ENCODE data around the gene CEP164.

CEP164 gene

DNA sequence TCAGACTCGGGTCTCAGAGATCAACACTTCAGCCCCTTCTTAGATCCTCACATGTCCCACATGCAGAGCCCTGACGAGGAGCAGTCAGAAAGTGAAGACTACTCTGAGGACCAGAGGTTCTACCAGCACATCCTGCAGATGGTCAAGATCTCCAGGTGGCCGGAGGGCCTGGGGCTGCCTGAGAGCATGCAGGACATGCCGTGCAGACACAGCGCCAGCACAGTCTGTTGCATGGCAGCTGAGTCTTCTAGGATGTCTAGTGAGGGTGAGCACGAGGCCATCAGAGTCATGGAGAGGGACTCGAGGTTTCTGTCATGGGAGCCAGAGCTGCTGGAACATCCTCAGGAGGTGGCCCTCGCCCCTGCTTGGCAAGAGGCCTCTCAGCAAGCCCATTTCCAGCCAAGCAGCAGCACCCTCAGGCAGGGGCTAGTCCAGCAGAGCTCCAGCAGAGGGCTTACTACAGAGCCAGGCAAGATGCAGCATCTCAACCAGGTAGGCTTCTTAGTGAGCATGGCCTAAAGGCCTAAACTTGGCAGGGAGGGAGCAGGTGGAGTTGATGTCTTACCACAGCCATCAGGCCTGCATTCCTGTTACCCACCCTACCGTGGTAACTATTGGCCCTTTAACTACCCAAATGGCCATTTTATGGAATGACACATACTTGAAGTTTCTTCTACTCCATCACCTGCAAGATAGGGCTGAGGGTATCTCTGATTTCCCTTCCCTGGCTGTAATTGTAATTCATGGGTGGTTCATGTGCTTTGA is 28.7 kb downstream of the CEP164 start:
- DNase-seq (ENCODE audit: low read depth in 1 of 2, low spot score in 1 of 2): no peak

DNA sequence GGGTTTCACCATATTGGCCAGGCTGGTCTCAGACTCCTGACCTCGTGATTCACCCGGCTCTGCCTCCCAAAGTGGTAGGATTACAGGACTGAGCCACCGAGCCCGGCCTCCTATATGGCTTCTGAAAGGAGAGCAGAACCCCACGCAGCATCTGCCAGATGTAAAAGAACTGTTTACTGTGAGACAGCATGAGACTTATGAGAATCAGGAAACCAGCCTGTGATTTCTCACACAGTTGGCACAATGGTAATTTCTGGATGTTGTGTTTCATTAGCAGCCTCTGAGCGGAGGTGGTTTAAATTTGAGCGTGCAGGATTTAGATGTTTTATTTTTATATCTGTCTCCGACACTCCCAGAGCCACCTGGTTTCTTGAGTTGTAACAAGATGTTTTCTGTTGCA is 33.8 kb downstream of the CEP164 start:
- DNase-seq (ENCODE audit: low read depth in 1 of 2, low spot score in 1 of 2): no peak

DNA sequence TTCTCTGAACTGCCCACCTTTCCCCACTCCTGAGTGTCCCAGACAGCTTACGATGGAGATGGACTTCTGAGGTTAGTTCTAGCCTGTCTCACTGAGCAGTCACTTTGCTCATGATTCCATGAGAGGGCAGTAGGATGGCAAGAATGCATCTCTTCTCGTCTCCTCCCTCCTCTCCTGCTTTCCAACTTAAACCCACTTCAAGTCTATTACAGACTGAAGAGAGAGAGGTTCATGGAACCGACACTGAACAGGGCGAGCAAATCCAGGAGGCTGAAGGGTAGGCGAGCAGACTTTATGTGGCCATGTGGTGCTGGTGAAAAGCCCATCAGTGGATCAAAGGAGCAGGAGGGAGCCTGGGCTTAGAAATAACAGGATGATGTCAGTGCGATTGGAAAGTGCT is 38.6 kb downstream of the CEP164 start:
- no peak for DNase-seq (ENCODE audit: low read depth in 1 of 2, low spot score in 1 of 2)

DNA sequence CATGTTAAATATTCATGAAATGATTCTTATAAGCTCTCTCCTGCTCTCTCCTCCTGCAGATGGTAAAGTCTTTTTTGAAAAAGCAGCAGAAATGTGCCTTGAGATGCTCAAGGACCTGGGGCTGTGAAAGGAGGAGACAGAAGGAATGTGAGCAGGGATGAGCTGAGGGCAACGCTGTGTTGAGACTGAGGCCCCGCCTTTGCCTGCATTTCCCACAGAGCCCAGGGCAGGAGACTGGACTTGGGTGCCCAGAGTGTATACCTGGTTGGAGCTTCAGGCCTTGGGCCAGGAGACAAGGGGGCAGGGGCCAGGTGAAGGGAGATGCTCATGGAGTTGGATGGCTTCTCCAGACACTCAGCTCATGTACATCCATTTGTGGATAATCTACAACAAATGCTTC is 39.2 kb downstream of the CEP164 start:
- DNase-seq (ENCODE audit: low read depth in 1 of 2, low spot score in 1 of 2): no peak

DNA sequence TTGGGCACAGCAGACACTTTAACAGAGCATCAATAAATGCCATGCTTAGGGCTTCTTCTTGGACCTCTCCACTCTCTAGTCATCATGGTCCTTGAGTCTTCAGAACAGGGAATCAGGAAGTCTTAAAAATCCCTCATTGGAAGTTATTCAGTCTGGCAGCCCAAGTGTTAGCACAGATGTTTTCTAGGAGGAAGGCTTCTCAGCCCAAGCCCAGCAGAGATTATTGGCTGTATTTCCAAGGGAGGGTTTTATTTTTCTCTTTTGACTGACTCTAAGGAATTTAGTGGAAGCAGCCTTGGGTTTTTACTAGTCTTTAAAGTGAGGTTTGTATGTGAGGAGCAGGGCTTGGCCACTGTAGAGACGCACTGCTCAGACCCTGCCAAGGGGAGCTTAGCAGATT is 41.9 kb downstream of the CEP164 start:
- no peak for DNase-seq (ENCODE audit: low read depth in 1 of 2, low spot score in 1 of 2)

DNA sequence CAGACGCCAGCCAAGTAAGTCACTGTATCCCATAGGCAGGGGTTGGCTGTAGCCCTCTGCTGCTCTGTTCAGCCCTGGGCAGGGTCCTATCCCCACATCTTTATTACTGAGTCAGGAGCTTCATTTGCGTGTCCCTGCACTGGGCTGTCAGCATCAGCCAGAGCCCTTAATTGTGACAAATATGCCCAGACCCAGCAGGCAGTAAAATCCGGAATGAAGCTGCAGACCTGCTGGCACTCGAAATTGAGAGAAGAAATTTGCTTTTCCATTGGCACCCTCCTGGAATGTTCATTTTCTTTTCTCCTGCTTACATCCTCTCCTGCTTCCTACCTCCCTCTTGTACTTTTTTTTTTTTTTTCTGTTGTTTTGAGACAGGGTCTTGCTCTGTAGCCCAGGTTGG is 43.8 kb downstream of the CEP164 start:
- DNase-seq (ENCODE audit: low read depth in 1 of 2, low spot score in 1 of 2): no peak

DNA sequence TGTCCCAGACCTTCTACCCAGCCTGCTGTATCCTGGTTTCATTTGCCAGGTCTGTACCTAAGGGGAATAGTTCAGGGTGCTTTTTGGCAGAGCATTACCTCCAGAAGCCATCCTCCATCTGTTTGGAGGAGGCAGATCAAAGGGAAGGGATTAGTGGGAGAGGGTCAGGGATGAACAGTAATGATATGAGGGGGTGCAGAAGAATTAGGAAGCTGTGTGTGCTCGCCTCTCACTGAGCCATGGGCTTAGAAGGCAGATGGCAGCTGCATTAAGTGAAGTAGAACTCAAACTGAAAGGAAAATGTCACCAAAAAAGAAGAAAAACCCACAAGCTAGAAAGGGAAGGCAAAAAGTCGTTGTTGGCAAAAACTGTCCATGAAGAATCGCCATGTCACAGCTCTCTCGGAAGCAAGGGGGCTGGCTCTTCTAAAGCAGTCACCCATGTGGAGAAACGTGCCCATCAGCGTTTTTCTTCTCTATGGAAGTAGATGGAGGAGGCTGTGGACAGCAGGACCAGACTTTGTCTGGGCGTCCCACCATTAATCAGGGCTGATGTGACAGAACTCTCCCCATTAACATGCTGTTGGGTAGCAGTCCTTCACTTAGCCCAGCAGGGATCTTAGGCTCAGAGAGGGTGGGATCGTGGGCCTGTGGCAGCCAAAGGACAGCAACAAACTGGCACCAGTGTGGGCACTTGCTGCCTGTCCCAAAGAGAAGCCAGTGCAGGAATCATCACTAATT is 46.8 kb downstream of the CEP164 start:
- DNase-seq (ENCODE audit: low read depth in 1 of 2, low spot score in 1 of 2): no peak

DNA sequence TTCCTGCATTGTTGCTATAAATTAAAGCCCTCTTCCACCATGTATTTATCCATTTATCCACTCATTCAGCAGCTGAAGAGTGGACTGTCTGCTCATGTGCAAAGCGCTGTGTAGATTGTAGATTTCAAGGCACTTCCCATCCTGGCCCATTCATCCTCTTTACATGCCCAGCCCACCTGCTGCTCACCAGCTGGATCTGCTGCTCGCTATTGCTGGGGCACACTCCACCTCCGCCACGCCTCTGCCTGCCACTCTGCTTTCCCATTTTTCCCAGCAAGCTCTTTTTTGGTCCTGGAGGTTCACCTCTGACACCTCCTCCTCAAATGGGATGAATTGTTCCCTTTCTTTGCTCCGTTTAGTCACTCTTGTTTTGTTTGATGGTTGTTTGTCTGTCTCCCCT is 48.3 kb downstream of the CEP164 start:
- DNase-seq (ENCODE audit: low read depth in 1 of 2, low spot score in 1 of 2): no peak

DNA sequence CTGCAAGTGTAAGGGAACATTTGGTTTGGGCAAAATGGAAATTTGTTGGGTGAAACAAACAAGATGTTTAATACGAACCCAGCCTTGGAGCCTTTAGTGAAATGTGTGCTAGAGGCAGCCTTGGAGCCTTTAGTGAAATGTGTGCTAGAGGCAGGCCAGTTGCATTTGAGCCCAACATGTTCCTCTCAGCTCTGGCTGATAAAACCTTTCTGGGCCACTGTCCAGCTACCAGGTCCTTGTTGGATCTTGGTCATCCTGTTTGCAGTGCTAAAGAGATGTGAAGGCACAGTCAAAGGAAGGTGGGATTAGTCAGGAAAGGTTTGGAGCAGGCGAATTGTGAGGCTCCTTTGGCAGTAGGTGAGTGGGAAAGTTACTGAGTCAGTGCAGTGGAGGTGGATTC is 48.9 kb downstream of the CEP164 start:
- no peak for DNase-seq (ENCODE audit: low read depth in 1 of 2, low spot score in 1 of 2)

DNA sequence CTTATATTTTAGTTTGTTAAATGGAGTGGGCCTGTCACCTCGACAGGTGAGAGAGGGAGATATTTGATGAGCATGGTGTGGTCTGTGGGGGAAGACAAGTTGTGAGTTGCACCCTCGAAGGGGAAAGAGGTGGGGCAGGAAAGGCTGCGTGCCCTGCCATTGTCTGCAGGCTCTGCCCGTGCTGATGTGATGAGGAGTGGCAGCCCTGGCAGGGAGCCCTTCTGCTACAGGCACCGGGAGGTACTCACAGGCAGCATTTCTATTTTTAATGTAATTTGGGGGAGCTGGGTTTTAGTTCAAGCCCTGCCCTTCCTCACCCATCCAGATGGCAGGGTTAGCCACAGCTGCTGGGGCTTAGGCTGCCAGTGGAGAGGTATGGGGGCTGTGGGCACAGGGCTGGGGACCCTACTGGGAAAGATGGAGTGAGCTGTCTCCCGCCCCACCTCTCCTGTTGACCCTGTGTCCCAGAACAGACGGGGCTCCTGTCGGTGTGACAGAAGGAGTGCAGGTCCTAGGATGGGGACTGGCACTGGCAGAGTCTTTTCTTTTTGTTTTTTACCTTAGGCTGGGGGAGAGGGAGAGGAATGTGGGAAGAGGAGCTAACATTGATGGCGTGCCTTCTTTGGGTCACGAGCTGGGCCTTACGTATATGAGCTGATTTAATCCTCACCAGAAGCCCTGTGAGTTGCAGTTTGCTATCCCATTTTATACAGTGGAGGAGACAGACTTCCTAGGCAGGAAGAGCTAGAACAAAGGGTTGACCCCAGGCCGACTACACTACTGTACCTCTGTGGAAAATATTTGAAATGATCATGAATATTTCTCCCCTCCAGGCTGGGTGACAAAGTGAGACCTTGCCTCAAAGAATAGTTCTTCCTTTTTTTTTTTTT is 51.6 kb downstream of the CEP164 start:
- no peak for DNase-seq (ENCODE audit: low read depth in 1 of 2, low spot score in 1 of 2)

DNA sequence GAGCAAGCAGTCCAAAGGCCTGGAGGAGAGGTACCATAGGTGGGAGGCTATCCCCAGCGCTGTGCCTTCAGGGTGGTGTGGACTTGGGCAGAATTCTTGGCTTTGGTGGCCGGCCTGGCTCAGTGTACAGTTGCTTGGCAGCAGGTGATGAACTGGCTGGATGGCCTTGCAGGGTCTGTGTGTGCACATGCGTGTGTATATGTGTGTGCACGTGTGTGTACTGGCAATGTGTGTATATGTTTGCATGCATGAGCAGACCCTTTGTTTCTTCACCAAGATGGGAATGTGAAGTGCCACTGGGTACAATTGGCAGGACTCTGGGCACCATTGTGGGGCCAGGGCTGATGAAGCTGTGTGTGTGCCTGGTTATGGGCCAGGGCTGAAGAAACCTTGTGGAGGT is 53.0 kb downstream of the CEP164 start:
- DNase-seq (ENCODE audit: low read depth in 1 of 2, low spot score in 1 of 2): no peak

DNA sequence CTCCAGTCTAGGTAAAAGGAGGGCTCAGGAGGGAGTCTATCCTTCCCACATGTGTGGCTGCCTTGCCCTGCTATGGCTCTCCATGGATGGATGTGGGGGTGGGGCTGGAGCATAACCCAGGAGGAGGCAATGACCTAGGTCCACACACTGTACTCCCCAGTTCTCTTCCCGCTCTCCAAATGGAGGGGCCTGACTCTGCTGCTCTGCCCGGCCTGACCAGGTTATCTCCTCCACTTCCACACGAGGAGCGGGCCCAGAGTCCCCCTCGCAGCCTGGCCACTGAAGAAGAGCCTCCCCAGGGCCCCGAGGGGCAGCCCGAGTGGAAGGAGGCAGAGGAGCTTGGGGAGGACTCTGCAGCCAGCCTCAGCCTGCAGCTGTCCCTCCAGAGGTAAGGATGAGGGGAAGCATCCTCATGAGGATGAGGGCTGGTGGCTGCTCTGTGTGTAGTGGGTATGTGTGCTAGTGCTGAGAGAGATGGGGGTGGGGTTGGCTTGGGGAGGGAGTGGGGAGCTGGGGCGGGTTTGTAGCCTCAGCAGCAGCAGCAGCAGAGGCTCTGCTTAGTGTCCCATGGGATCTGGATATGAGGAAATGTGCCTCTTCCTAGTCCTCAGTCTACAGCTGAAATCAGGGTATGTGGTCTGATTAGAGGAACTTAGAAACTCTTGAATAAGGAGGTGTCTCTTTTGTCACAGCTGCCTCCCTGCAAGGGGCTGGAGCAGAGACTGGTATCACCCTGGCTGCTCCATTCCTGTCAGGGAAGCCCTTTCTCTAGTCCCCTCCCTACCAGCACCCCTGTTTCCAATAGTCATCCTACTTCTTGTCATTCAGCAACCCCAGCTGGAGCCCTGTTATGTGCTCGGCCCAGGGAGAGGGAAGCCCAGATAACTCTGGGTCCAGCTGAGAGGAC is 54.1 kb downstream of the CEP164 start:
- DNase-seq (ENCODE audit: low read depth in 1 of 2, low spot score in 1 of 2): no peak

DNA sequence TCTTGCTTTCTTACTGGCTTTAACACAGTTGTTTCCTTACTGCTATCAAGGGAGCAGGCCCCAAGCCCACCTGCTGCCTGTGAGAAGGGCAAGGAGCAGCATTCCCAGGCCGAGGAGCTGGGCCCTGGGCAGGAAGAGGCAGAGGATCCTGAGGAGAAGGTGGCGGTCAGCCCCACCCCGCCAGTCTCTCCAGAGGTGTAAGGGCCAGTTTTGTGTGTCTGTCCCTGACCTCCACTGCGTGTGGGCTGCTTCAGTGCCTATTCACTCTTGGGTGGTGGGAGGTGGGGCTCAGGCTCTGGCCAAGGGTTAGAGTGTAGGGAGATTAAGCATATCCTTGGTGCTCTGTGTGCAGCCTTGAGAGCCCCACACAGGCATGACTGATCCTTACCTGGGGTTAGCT is 55.1 kb downstream of the CEP164 start:
- no peak for DNase-seq (ENCODE audit: low read depth in 1 of 2, low spot score in 1 of 2)

DNA sequence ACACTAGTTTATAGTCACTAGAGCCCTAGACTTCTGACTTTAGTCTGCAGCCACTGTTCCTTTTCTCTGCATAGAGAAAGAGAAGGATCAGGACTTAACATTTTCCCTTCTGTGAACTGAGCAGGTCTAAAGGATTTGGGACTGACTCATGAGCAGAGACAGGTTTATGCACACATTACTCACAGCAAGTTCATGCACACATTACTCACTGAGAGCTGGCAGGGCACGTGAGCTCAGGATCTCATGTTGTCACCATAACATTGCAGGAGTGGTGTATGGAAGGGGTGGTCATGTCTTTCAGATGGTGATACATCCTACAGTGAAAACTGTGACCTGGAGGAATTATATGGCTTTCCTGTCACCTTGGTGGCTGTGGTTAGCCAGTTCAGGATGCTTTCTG is 56.4 kb downstream of the CEP164 start:
- no peak for DNase-seq (ENCODE audit: low read depth in 1 of 2, low spot score in 1 of 2)

DNA sequence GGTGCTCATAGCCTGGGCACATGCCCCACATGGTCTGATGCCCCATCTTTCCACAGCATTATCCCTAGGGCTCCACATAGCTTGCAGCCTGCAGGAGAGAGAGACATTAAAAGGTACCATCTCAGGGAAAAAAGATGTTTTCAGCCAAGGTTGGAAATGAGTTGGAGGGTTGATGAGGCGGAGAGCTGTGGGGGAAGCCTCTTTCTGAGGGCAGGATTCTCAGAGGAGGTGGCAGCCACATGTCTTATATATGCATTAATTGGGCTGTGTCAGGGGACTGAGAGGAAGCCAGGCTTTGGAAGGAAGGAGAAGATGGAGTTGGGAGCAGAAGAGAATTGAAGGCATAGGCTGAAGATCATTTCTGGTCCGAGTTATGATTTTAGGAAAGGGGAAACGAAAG is 57.8 kb downstream of the CEP164 start:
- no peak for DNase-seq (ENCODE audit: low read depth in 1 of 2, low spot score in 1 of 2)

DNA sequence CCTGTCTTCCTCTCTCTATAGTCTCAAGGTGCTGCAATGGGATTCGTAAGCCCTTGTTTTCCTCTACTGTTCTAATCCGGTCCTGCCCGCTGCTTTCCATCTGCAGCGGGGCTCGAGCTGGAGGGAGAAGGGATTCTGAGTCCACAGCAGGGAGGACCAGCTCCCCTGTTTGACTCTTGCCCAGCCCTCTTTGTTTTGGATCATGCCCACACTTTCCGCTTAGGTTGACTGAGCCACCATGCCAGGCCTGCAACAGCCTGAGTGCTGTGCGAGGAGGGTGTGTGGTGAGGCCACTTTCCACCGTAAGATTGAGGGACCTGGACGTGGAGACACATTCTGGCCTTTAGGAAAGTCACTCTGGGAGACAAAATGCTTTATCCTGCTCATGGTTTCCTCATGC is 58.3 kb downstream of the CEP164 start:
- no peak for DNase-seq (ENCODE audit: low read depth in 1 of 2, low spot score in 1 of 2)

DNA sequence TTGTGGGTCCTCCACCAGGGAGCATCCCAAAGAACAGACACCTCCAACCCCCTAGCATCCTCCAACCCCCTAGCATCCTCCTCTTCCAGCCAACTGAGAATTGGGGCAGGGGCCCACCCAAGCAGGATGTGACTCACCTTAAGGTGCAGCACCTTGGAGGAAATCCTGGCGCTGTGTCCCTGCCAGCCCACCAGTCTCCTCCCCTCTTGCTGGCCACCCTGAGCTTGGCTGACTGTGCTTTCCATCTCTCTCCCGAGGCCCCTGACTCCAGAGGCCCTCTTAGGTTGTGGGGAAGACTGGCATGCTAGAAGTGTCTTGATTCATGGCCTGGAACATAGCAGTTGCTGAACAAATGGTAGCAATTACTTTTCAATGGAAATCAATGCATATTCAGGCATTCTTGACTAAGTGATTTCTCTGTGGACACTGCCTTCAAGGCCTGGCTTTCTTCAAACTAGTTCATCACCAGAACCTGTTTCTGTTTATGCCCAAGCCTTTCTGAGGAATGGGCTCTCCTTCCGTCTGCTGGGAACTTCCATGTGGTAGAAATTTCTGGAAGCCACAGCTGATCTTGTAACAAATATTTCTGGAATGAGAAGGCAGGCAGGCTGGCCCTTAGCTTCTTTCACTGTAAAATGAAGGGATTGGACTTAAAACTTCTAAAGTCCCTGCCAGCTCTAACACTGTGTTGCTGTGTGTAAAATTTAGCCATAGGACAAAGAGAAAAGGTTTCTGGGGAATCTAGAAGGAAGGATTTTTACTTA is 60.5 kb downstream of the CEP164 start:
- no peak for DNase-seq (ENCODE audit: low read depth in 1 of 2, low spot score in 1 of 2)

DNA sequence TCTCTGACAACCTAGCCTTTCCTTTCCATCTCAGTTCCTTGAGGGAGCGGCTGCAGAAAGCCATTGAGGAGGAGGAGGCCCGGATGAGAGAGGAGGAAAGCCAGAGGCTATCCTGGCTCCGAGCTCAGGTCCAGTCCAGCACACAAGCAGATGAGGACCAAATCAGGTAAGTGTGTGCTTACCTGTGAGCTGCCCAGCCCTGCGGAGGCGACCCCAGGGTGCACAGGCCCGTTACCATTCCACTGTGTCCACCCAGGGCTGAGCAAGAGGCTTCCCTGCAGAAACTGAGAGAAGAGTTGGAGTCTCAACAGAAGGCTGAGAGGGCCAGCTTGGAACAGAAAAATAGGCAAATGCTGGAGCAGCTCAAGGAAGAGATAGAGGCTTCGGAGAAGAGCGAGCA is 63.1 kb downstream of the CEP164 start:
- no peak for DNase-seq (ENCODE audit: low read depth in 1 of 2, low spot score in 1 of 2)

DNA sequence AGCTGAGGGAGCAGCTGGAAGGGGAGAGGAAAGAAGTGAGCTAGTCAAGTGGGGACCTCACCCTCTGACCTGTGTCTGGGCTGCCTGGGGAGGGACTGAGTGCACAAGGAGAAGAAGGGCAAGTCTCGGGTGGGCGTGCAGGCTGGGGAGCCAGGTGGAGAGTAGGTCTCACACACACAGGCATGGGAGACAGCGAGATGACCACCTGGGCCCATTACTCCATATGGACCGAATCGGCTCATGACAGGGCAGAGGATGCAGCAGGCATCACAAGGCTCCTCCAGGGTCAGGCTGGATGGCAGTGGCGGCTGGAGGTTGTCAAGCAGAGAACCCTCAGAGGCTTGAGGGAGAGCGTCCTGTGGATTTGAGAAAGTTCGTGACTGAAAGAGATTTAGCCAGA is 63.5 kb downstream of the CEP164 start:
- no peak for DNase-seq (ENCODE audit: low read depth in 1 of 2, low spot score in 1 of 2)

DNA sequence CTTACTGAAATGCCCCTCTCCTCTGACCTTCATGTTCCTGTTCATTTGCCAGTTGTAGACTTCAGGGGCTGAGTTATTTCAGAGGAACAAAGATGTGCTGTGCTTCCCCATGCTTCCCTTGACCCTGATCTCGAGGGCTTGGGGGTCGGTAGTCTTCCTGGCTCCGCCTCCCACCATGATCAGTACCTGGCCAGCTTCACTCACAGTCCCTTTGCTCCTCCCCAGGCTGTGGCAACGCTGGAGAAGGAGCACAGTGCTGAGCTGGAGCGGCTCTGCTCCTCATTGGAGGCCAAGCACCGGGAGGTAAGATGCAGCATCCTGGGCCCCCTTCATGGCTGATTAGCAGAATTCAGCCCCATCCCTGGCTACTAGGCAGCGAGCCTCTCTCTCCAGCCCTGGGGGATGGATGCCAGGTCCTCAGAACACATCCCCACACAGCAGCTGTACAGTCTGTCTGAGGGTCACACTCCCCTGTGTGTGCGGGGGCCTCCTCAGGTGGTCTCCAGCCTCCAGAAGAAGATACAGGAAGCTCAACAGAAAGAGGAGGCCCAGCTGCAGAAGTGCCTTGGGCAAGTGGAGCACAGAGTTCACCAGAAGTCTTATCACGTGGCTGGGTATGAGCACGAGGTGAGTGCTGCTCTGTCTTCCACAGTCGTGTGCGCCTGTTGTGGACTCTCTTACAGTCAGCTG is 64.5 kb downstream of the CEP164 start:
- DNase-seq (ENCODE audit: low read depth in 1 of 2, low spot score in 1 of 2): no peak
